Psoas muscle (tissue), 8 donors: ENCODE measurements around the gene TENT4B. TPM values are rescaled to one million over a fixed set of nuclear protein-coding genes. Genes with fewer than 3 reads are reported as not detected.

ENCODE experiments used
- ATAC-seq, 4 donors: fragments of 200-7000 bp; cut with Tn5 transposase; one replicate each; pipeline ENCODE4 v1.9.1; 2020; ENCODE audit warnings: moderate library complexity in 3 of 4, mild to moderate bottlenecking in 2 of 4
- DNase-seq, 2 donors: peaks; one replicate each; pipeline ENCODE4 v3.0.0-alpha.2; 2020
- H3K27ac ChIP-seq: fragments of 200-600 bp; one replicate; pipeline ENCODE4 v1.8.0; 2022
- H3K27me3 ChIP-seq, 3 donors: fragments of 200-600 bp in 1 of 3; one replicate each; pipeline versions ENCODE4 v1.6.1 to v1.8.0; 2013 to 2022; ENCODE audit warnings: low read length in 2 of 3, mild to moderate bottlenecking in 2 of 3, moderate library complexity in 1 of 3; ENCODE audit not compliant: insufficient read depth in 3 of 3
- H3K36me3 ChIP-seq, 2 donors: fragments of 200-600 bp in 1 of 2; one replicate each; pipeline versions ENCODE4 v1.6.1 to v1.8.0; 2013 to 2022; ENCODE audit warnings: low read depth in 1 of 2, mild to moderate bottlenecking in 1 of 2, moderate library complexity in 1 of 2; ENCODE audit not compliant: insufficient read depth in 1 of 2
- H3K4me1 ChIP-seq: fragments of 200-600 bp; one replicate; pipeline ENCODE4 v1.8.0; 2022
- H3K4me3 ChIP-seq: fragments of 200-600 bp; one replicate; pipeline ENCODE4 v1.8.0; 2022; ENCODE audit warnings: mild to moderate bottlenecking
- H3K9me3 ChIP-seq: fragments of 200-600 bp; one replicate; pipeline ENCODE4 v1.8.0; 2022
- WGBS, 3 donors: extraction: QIAGEN DNeasy Blood & Tissue Kit; methylation state at CpG; one replicate each; pipeline versions ENCODE4 v1.1.6 to v1.1.7; 2013; 5-methylcytosine and 5-hydroxymethylcytosine counted together
- intact Hi-C, 2 donors: fragments of 100-400 bp; cut with DNase I; formaldehyde crosslinking; loops; one replicate each; pipeline versions ENCODE4 v1.11.0 to v1.14.2; 2022
- polyA plus RNA-seq, 3 donors: library from polyadenylated mRNA; stranded (reverse); fragments of 200-250 nt; gene quantifications; one replicate each; pipeline ENCODE4 v1.2.3, GENCODE V29; 2013
- total RNA-seq, 4 donors: library from RNA; stranded (reverse); fragmentation: NEBNext Ultra II Directional in 2 of 4; extraction: Animal tissue kit (Norgen Biotek cat#: 25700) in 2 of 4; gene quantifications; one replicate each; pipeline versions ENCODE4 v1.2.1 to v1.2.4, GENCODE V29; 2021 to 2023
- TF ChIP-seq, protein P1 (sequence below): fragments of 200-600 bp; IDR thresholded peaks from one replicate; pipeline ENCODE4 v1.8.0; 2022; ENCODE audit warnings: antibody characterized with exemption
- donor health status: healthy with polysubstance abuse.
- donor health status: DM: no; HTN: no; CAD: no; lungs with moderate emphysema.
- donor health status: Bipolar disorder and iron deficiency.
- donor health status: healthy.
- donor health status: DM: yes; HTN: yes; CAD: no.
- donor health status: DM: no; HTN: no; CAD: no.
- donor health status: DM: no; HTN: no; CAD: no.
- donor health status: DM: yes; HTN: yes; CAD: no.

TENT4B gene
- total and polyA plus RNA-seq, 7 donors, result 3.5 to 9.7 (median 7.1) TPM

DNA sequence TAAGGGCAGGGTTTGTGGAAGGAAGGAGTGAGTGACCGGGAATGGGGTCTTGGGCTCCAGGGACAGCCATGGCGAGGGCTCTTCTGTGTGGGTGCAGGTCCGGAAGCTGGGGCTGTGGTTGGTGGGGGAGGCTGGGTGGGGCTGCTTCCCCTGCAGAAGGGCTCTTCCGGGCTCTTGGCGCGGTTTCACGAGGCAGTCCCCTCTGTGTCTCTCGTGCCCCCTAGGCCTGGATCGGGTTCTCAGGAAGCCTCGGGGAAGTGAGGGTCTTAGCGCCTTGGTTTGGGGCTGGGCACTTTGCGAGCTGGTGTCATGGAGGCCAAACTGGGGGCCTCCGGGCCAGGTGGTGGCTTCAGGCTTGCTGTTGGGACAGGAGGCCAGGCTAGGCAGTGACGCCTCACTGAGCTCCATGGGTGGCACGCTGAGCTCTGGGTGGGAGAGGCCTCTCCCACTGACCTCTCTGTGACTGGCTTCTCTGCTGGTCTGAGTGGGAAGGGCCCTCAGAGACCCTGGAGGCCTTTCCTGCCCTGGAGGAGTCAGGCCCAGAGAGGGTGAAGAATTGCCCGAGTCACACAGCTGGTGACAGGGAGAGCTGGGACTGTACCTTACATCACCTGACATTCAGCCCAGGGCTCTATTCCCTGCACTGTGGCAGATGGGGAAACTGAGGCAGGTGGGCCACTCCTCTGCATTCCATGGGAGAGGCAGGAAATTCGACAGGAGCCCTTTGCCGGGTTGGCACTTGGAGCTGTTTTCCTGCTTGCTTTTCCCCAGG lies 121.4 kb downstream of the TENT4B start:
- Histone ChIP-seq H3K27me3 (no peaks in the 10 kb centered on the region), H3K36me3 (no peaks in the 10 kb centered on the region), H3K4me3 (peak overlapping the region; percentile 30), H3K27ac (no peak overlapping the region), H3K4me1 (no peaks in the 10 kb centered on the region), H3K9me3 (no peaks in the 10 kb centered on the region)
- TF ChIP-seq, protein P1, sequence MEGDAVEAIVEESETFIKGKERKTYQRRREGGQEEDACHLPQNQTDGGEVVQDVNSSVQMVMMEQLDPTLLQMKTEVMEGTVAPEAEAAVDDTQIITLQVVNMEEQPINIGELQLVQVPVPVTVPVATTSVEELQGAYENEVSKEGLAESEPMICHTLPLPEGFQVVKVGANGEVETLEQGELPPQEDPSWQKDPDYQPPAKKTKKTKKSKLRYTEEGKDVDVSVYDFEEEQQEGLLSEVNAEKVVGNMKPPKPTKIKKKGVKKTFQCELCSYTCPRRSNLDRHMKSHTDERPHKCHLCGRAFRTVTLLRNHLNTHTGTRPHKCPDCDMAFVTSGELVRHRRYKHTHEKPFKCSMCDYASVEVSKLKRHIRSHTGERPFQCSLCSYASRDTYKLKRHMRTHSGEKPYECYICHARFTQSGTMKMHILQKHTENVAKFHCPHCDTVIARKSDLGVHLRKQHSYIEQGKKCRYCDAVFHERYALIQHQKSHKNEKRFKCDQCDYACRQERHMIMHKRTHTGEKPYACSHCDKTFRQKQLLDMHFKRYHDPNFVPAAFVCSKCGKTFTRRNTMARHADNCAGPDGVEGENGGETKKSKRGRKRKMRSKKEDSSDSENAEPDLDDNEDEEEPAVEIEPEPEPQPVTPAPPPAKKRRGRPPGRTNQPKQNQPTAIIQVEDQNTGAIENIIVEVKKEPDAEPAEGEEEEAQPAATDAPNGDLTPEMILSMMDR, result no peak
- DNase-seq, result peak in 1 of 2 donors; percentile 59
- 73 to 84% (median 75%) methylated on average over 16 to 18 of the region's 18 CpGs for WGBS, 3 donors
- intact Hi-C loops, result no loop called here
- ATAC-seq, result no peak

DNA sequence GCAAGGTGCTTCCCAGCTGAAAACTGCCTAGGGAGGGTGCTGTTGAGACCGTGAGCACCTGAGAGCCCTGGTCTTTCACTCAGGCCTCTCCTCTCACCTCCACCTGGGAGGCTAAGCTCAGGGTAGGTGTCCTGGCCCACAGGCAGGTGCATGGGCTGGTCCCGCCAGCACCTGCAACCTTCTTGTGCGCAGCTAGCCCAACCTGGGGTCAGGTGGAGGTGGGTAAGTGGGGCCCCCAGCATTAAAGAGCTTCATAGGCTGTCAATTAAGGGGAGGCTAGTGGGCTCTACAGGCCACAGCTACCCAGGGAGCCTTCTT lies 122.0 kb downstream of the TENT4B start:
- WGBS, 3 donors, result 85 to 96% (median 95%) methylated on average over 3 of the region's 3 CpGs
- Histone ChIP-seq H3K9me3 (no peaks in the 10 kb centered on the region), H3K27me3 (no peaks in the 10 kb centered on the region), H3K27ac (no peak overlapping the region), H3K4me3 (peak overlapping the region; percentile 30), H3K36me3 (no peaks in the 10 kb centered on the region), H3K4me1 (no peaks in the 10 kb centered on the region)
- DNase-seq (peak in 1 of 2 donors; percentile 25), ATAC-seq (no peak)
- intact Hi-C loops, result no loop called here
- TF ChIP-seq, protein P1, result no peak

DNA sequence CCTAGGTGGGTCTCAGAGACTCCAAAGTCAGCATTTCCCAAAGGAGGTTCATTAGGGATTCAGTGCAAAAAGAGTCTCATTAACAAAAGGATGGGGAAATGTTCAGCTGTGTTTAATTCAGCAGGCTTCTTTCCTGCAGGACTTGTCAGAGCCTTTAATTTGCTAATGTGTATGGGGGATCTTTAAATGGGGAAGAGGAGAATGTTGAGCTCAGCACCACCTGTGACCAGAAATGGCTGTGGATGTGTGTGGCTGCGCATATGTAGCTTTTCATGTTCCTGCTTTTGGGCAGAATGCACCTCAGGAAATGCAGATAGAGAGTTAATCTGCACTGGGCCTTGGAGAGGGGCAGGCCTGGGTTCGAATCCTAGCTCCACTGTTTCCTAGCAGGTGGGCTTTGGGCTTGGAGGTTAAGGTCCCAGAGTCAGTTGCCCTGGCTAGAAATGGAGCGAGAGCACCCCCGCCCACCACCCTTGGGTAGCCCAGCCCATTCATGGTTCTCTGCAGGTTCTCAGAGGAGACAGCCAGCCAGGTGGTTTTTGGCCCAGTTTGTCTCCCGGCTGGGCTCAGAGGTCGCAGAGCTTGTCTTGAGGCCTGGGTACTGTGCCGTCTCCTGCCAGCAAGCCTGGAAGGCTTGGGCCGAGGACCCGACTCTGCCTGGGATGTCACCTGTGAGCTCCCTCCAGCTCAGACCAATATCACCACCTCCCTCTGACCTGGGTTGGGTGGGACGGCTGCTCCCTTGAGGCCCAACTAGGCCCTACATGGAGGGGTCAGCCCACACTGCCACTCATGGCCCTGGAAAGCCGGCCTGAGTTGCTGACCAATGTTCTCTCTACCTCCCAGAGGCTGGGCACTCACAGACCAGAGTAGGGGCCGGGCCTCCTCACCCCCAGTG lies 122.6 kb downstream of the TENT4B start:
- TF ChIP-seq, protein P1, result no peak
- Histone ChIP-seq H3K9me3 (no peaks in the 10 kb centered on the region), H3K27me3 (no peaks in the 10 kb centered on the region), H3K36me3 (no peaks in the 10 kb centered on the region), H3K4me1 (no peaks in the 10 kb centered on the region), H3K27ac (no peak overlapping the region), H3K4me3 (peak overlapping the region; percentile 30)
- intact Hi-C loops, result no loop called here
- no peak for ATAC-seq
- 74 to 86% (median 76%) methylated on average over 11 to 12 of the region's 12 CpGs for WGBS, 3 donors
- DNase-seq, result peak in 1 of 2 donors; percentile 34

DNA sequence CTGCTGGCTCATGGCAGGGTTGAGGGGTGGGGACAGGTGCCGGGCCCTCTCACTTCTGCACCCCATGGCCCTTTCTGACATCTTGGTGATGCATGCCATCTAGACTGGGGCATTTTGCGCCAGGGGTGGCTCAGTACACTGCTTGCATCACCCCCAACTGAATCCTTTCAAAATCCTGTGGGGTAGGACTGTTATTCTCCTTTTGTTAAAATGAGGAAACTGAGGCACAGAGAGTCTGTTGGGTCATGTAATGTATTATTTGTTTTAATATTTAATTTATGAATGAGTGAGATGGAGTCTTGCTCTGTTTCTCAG lies 123.2 kb downstream of the TENT4B start:
- TF ChIP-seq, protein P1, result no peak
- DNase-seq, result no peak
- H3K27ac ChIP-seq, result no peak overlapping the region
- no peak for ATAC-seq
- WGBS, 3 donors, result 87 to 100% (median 89%) methylated on average over 2 of the region's 2 CpGs
- H3K4me3 ChIP-seq, result no peak overlapping the region
- intact Hi-C loops, result no loop called here
- no peaks in the 10 kb centered on the region for H3K4me1 ChIP-seq
- no peaks in the 10 kb centered on the region for H3K27me3 ChIP-seq
- H3K36me3 ChIP-seq, result no peaks in the 10 kb centered on the region
- no peaks in the 10 kb centered on the region for H3K9me3 ChIP-seq
